ENCODE data around the gene ALKBH5.

Gene ALKBH5

DNA sequence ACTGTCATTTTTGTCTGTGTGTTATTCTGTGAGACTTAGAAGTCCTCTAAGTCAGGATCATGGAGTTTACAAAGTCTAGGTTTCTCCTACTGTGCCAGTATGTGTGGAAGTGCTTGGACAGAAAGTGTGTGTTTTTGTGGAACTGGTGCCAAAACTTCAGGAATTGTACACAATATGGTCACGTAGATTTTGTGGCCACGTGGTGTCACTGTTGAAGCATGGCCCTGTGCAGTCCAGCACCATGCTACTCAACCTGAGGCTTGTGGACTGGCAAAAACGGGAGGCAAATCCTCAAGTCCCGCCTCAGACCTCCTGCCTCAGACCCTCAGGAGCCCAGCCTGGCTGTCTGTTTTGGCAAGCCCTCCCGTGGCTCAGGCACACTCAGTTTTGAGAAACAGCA is 16.7 kb upstream of the ALKBH5 start:
- H3K36me3 Mint-ChIP-seq (ENCODE audit: low read depth), result no peaks in the 10 kb centered on the region
- DNase-seq, result no peak
- peaks cover 13% of the 10 kb centered on the region for H3K4me1 Mint-ChIP-seq
- no peak overlapping the region for H3K4me3 Mint-ChIP-seq
- peak overlapping the region; percentile 25 for H3K27ac Mint-ChIP-seq
- TF ChIP-seq, protein P1, sequence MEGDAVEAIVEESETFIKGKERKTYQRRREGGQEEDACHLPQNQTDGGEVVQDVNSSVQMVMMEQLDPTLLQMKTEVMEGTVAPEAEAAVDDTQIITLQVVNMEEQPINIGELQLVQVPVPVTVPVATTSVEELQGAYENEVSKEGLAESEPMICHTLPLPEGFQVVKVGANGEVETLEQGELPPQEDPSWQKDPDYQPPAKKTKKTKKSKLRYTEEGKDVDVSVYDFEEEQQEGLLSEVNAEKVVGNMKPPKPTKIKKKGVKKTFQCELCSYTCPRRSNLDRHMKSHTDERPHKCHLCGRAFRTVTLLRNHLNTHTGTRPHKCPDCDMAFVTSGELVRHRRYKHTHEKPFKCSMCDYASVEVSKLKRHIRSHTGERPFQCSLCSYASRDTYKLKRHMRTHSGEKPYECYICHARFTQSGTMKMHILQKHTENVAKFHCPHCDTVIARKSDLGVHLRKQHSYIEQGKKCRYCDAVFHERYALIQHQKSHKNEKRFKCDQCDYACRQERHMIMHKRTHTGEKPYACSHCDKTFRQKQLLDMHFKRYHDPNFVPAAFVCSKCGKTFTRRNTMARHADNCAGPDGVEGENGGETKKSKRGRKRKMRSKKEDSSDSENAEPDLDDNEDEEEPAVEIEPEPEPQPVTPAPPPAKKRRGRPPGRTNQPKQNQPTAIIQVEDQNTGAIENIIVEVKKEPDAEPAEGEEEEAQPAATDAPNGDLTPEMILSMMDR (IDR thresholded peaks at IDR 0.05), result no peak
- H3K9me3 Mint-ChIP-seq, result peaks cover 4% of the 10 kb centered on the region
- peaks cover 8% of the 10 kb centered on the region for H3K27me3 Mint-ChIP-seq (ENCODE audit: low read depth, poor library complexity)

DNA sequence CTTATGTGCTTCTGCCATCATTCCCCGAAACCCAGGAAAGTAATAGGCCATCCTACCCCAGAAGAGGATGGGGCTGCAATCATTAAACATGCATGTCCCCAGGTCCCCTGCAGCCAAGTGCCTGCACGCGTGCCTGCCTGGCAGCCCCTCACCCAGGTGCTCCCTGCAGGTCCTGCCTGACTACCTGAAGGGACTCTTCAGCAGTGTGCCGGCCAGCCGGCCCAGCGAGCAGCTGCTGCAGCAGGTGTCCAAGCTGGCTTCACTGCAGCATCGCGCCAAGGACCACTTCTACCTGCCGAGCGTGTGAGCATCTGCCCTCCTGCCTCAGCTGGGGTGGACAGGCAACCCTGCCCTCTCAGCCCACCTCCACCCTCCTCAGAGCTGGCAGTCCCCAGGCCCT is 16.2 kb upstream of the ALKBH5 start:
- TF ChIP-seq, protein P1 (IDR thresholded peaks at IDR 0.05), result no peak
- peaks cover 11% of the 10 kb centered on the region for H3K4me1 Mint-ChIP-seq
- H3K27ac Mint-ChIP-seq, result no peak overlapping the region
- DNase-seq, result no peak
- peaks cover 4% of the 10 kb centered on the region for H3K9me3 Mint-ChIP-seq
- no peak overlapping the region for H3K4me3 Mint-ChIP-seq
- H3K27me3 Mint-ChIP-seq (ENCODE audit: low read depth, poor library complexity), result peaks cover 8% of the 10 kb centered on the region
- H3K36me3 Mint-ChIP-seq (ENCODE audit: low read depth), result no peaks in the 10 kb centered on the region

DNA sequence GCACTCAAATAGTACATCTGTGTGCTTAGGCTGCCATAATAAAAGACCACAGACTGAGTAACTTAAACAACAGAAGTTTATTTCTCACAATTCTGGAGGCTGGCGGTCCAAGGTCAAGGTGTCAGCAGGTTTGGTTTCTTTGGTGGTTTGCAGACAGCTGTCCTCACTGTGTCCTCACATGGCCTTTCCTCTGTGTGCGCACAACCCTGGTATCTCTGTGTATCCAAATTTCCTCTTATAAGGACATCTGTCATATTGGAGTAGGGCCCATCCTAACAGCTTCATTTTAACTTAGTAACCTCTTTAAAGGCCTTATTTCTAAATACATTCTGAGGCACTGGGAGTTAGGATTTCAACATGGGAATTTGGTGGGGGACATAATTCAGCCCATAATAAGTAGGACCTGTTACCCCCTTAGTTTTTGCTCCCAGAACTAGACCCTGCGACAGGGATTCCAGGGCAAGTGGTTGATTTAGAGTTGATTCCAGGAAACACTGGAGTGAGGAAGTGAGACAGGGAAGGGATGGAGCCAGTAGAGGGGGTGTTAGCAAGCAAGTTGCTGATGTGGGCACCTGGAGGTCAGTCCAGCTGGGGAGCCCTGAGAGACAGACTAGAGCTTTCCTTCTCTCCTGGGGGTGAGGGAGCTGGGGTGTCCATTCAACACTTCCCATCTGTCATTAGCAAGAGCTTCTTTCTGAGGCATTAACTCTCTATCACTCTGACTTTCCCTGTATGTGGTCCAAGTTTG is 10.9 kb upstream of the ALKBH5 start:
- Mint-ChIP-seq H3K9me3 (no peaks in the 10 kb centered on the region), H3K27me3 (ENCODE audit: low read depth, poor library complexity) (peaks cover 4% of the 10 kb centered on the region), H3K36me3 (ENCODE audit: low read depth) (no peaks in the 10 kb centered on the region), H3K27ac (no peak overlapping the region), H3K4me1 (peaks cover 25% of the 10 kb centered on the region), H3K4me3 (no peak overlapping the region)
- TF ChIP-seq, protein P1 (IDR thresholded peaks at IDR 0.05), result no peak
- no peak for DNase-seq

DNA sequence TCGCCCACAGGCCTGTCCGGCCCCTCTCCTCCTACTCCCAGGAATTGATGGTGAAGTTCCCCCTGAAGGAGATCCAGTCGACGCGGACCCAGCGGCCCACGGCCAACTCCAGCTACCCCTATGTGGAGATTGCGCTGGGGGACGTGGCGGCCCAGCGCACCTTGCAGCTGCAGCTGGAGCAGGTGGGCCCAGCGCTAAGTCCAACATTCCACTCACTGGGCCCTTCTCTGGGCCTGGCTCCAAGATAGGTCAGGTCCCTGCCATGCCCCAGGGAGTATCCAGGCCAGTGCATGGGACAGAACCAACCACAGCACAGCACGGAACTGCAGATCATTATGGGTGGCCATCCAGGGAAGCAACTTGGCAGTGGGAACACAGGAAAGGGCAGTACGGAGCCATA is 9.9 kb upstream of the ALKBH5 start:
- peaks cover 34% of the 10 kb centered on the region for H3K4me1 Mint-ChIP-seq
- TF ChIP-seq, protein P1 (IDR thresholded peaks at IDR 0.05), result no peak
- H3K27me3 Mint-ChIP-seq (ENCODE audit: low read depth, poor library complexity), result peaks cover 4% of the 10 kb centered on the region
- no peak overlapping the region for H3K4me3 Mint-ChIP-seq
- H3K27ac Mint-ChIP-seq, result no peak overlapping the region
- H3K9me3 Mint-ChIP-seq, result no peaks in the 10 kb centered on the region
- no peak for DNase-seq
- H3K36me3 Mint-ChIP-seq (ENCODE audit: low read depth), result no peaks in the 10 kb centered on the region

DNA sequence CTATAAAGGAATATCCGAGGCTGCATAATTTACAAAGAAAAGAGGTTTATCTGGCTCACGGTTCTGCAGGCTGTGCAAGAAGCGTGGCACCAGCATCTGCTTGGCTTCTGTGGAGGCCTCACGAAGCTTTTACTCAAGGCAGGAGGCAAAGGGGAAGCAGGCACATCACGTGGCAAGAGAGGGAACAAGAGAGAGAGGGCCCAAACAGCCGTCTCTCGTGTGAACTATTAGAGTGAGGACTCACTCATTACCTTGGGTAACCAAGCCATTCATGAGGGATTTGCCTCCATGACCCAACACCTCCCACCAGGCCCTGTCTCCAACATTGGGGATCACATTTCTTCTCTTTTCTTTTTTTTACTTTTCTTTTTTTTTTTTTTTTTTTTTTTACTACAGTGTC is 7.5 kb upstream of the ALKBH5 start:
- Mint-ChIP-seq H3K27me3 (ENCODE audit: low read depth, poor library complexity) (peaks cover 11% of the 10 kb centered on the region), H3K36me3 (ENCODE audit: low read depth) (no peaks in the 10 kb centered on the region), H3K4me3 (peak overlapping the region; percentile 0), H3K9me3 (no peaks in the 10 kb centered on the region), H3K4me1 (peaks cover 58% of the 10 kb centered on the region), H3K27ac (peak overlapping the region; percentile 50)
- TF ChIP-seq, protein P1 (IDR thresholded peaks at IDR 0.05), result no peak
- DNase-seq, result no peak

DNA sequence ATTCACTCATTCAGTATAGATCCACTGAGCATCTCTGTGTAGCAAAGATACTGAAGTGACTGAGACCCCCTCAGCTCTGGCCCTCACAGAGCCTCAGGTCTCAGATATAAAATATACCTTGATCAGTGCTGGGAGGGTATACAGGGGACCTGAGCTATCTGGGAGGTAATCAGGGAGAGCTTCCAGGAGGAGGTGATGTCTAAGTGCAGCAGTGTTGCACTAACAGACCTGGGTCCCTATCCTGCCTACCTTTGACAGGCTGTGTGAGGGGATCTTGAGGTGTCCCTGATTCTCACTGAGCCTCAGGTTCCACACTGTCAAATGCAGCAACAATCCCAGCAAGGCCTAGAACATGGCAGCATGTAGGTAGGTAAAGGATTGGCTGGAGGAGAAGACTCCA is 6.5 kb upstream of the ALKBH5 start:
- peaks cover 68% of the 10 kb centered on the region for H3K4me1 Mint-ChIP-seq
- H3K9me3 Mint-ChIP-seq, result no peaks in the 10 kb centered on the region
- TF ChIP-seq, protein P1 (IDR thresholded peaks at IDR 0.05), result no peak
- no peak for DNase-seq
- peaks cover 11% of the 10 kb centered on the region for H3K27me3 Mint-ChIP-seq (ENCODE audit: low read depth, poor library complexity)
- H3K36me3 Mint-ChIP-seq (ENCODE audit: low read depth), result no peaks in the 10 kb centered on the region
- H3K4me3 Mint-ChIP-seq, result no peak overlapping the region
- H3K27ac Mint-ChIP-seq, result no peak overlapping the region

Measured in nephron progenitor cell (in vitro differentiated cells).